Mesenchymal stem cell (in vitro differentiated cells and primary cell): ENCODE measurements around the gene TMEM11.
A peak's percentile ranks its signal among the peaks of the same experiment; 100 is the strongest.

Source experiments
- DNase-seq: peaks from one replicate; pipeline ENCODE4 v3.0.0-alpha.2; 2013
- H2AFZ ChIP-seq: one replicate; pipeline ENCODE4 v1.6.1; 2013; ENCODE audit warnings: low read depth, mild to moderate bottlenecking, control low read depth, inconsistent platforms, low read length, moderate library complexity
- H2AK5ac ChIP-seq: 2 replicates; pipeline ENCODE4 v1.6.1; 2013; ENCODE audit warnings: low read length, moderate library complexity, mild to moderate bottlenecking, inconsistent platforms; ENCODE audit not compliant: severe bottlenecking
- H2BK120ac ChIP-seq: one replicate; pipeline ENCODE4 v1.6.1; 2013; ENCODE audit warnings: low read depth, mild to moderate bottlenecking, inconsistent platforms, low read length, moderate library complexity
- H2BK12ac ChIP-seq, 2 experiments: one replicate each; pipeline ENCODE4 v1.6.1; 2013; ENCODE audit warnings: inconsistent platforms in 2 of 2, low read length in 2 of 2, mild to moderate bottlenecking in 2 of 2, moderate library complexity in 2 of 2, control low read depth in 1 of 2
- H2BK15ac ChIP-seq: one replicate; pipeline ENCODE4 v1.6.1; 2013; ENCODE audit warnings: mild to moderate bottlenecking, low read depth, inconsistent platforms; ENCODE audit not compliant: poor library complexity, severe bottlenecking
- H2BK5ac ChIP-seq: 2 replicates; pipeline ENCODE4 v1.6.1; 2013; ENCODE audit warnings: low read depth, mild to moderate bottlenecking, low read length, control low read depth, inconsistent platforms; ENCODE audit not compliant: poor library complexity, severe bottlenecking
- H3K14ac ChIP-seq, 2 experiments: one replicate each; pipeline ENCODE4 v1.6.1; 2013; ENCODE audit warnings: inconsistent platforms in 2 of 2, low read length in 2 of 2, control low read depth in 1 of 2, mild to moderate bottlenecking in 1 of 2, moderate library complexity in 1 of 2
- H3K18ac ChIP-seq, 2 experiments: one replicate each; pipeline ENCODE4 v1.6.1; 2013; ENCODE audit warnings: inconsistent platforms in 2 of 2, low read length in 2 of 2, control low read depth in 1 of 2, low read depth in 1 of 2, mild to moderate bottlenecking in 1 of 2
- H3K23ac ChIP-seq, 2 experiments: one replicate each; pipeline ENCODE4 v1.6.1; 2013; ENCODE audit warnings: inconsistent platforms in 2 of 2, low read length in 2 of 2, mild to moderate bottlenecking in 2 of 2, moderate library complexity in 2 of 2, control low read depth in 1 of 2
- H3K27ac ChIP-seq: 2 replicates; pipeline ENCODE4 v1.5.1; 2013; ENCODE audit warnings: mild to moderate bottlenecking, moderate library complexity, low read length, control low read depth, inconsistent platforms; ENCODE audit not compliant: poor library complexity, severe bottlenecking
- H3K27me3 ChIP-seq, 2 experiments: 2 replicates each; pipeline versions ENCODE4 v1.6.1 to v1.7.0; 2013; ENCODE audit warnings: low read length in 2 of 2, mild to moderate bottlenecking in 2 of 2, moderate library complexity in 2 of 2, control low read depth in 1 of 2, inconsistent platforms in 1 of 2; ENCODE audit not compliant: control insufficient read depth in 1 of 2, insufficient read depth in 1 of 2
- H3K36me3 ChIP-seq, 2 experiments: 2 replicates each; pipeline versions ENCODE4 v1.6.1 to v1.7.0; 2013; ENCODE audit warnings: low read length in 2 of 2, control low read depth in 1 of 2, inconsistent platforms in 1 of 2, low read depth in 1 of 2, mild to moderate bottlenecking in 1 of 2; ENCODE audit not compliant: insufficient read depth in 2 of 2, control insufficient read depth in 1 of 2
- H3K4ac ChIP-seq, 2 experiments: one replicate each; pipeline ENCODE4 v1.6.1; 2013; ENCODE audit warnings: inconsistent platforms in 2 of 2, low read length in 2 of 2, mild to moderate bottlenecking in 2 of 2, moderate library complexity in 2 of 2, control low read depth in 1 of 2, low read depth in 1 of 2
- H3K4me1 ChIP-seq: 2 replicates; pipeline ENCODE4 v1.6.1; 2013; ENCODE audit warnings: low read depth, low read length, control low read depth; ENCODE audit not compliant: control insufficient read depth, insufficient read depth
- H3K4me2 ChIP-seq: 2 replicates; pipeline ENCODE4 v1.6.1; 2013; ENCODE audit warnings: low read length, mild to moderate bottlenecking, inconsistent platforms; ENCODE audit not compliant: poor library complexity, severe bottlenecking
- H3K4me3 ChIP-seq, 2 experiments: 2 replicates each; pipeline versions ENCODE4 v1.5.1 to v1.7.0; 2013; ENCODE audit warnings: low read length in 2 of 2, mild to moderate bottlenecking in 2 of 2, control low read depth in 1 of 2, low read depth in 1 of 2; ENCODE audit not compliant: insufficient read depth in 1 of 2
- H3K79me1 ChIP-seq: replicated peaks from 2 replicates; pipeline ENCODE4 v1.6.1; 2013; ENCODE audit warnings: mild to moderate bottlenecking, control low read depth, low read length, inconsistent platforms; ENCODE audit not compliant: poor library complexity, severe bottlenecking
- H3K9ac ChIP-seq: 2 replicates; pipeline ENCODE4 v1.7.0; 2013; ENCODE audit warnings: mild to moderate bottlenecking, low read length, moderate library complexity
- H3K9me3 ChIP-seq: 2 replicates; pipeline ENCODE4 v1.7.0; 2013; ENCODE audit warnings: mild to moderate bottlenecking, low read length; ENCODE audit not compliant: control insufficient read depth
- H4K8ac ChIP-seq: one replicate; pipeline ENCODE4 v1.6.1; 2013; ENCODE audit warnings: inconsistent platforms, mild to moderate bottlenecking, low read length, moderate library complexity
- H4K91ac ChIP-seq: one replicate; pipeline ENCODE4 v1.6.1; 2013; ENCODE audit warnings: mild to moderate bottlenecking, low read length, inconsistent platforms
- WGBS: methylation state at CpG from one replicate; pipeline ENCODE4 v1.1.7; 2013; ENCODE audit warnings: mixed read lengths; 5-methylcytosine and 5-hydroxymethylcytosine counted together

TMEM11 gene

DNA sequence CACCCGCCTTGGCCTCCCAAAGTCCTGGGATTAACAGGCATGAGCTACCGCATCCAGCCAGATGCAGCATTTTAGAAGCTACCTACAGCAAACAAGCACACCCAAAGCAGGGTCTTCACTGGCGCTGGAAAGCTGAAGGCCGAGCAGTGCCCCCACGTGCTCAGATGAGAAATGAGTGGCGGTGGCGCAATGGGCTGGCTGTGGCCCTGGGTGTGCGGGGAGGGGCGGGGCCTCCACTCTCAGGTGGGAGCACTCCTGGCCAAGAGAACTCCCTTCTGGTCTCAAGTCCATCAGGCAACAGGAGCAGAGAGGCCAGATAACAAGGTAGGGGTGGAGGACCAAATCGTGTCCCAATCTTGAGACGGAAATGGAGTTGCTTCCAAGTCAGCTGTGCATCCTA, 12.1 kb downstream of the TMEM11 start:
- no peak overlapping the region for H4K8ac ChIP-seq
- no peak overlapping the region for H2AFZ ChIP-seq
- H3K27ac ChIP-seq: no peak overlapping the region
- no peak overlapping the region for H3K4me3 ChIP-seq
- no peak overlapping the region for H2BK120ac ChIP-seq
- H3K14ac ChIP-seq: no peak overlapping the region
- no peak overlapping the region for H2BK15ac ChIP-seq
- H3K36me3 ChIP-seq: peaks cover 27 to 55% of the 10 kb centered on the region in 2 experiments
- no peaks in the 10 kb centered on the region for H3K9me3 ChIP-seq
- H4K91ac ChIP-seq: no peak overlapping the region
- H3K9ac ChIP-seq: no peak overlapping the region
- H2BK5ac ChIP-seq: no peak overlapping the region
- no peak overlapping the region for H2AK5ac ChIP-seq
- no peaks in the 10 kb centered on the region for H3K27me3 ChIP-seq
- peaks cover 26% of the 10 kb centered on the region for H3K79me1 ChIP-seq
- DNase-seq: no peak
- 93% methylated on average over 11 of the region's 11 CpGs for WGBS
- H3K4ac ChIP-seq: no peak overlapping the region
- no peak overlapping the region for H3K4me2 ChIP-seq
- H3K23ac ChIP-seq: no peak overlapping the region
- no peak overlapping the region for H3K18ac ChIP-seq
- no peak overlapping the region for H2BK12ac ChIP-seq
- peaks cover 16% of the 10 kb centered on the region for H3K4me1 ChIP-seq

- Histone ChIP-seq H3K4me2 (no peak overlapping the region), H2BK12ac (no peak overlapping the region)
- DNase-seq: no peak
Observed at GRCh38 chr17:21201298-21201595, 12.7 kb downstream of the TMEM11 start.

GRCh38 chr17:21200590-21201297, 13.2 kb downstream of the TMEM11 start:
- no peaks in the 10 kb centered on the region for H3K9me3 ChIP-seq
- H3K18ac ChIP-seq: no peak overlapping the region
- H3K4me3 ChIP-seq: no peak overlapping the region
- no peak overlapping the region for H4K8ac ChIP-seq
- peaks cover 35 to 65% of the 10 kb centered on the region in 2 experiments for H3K36me3 ChIP-seq
- no peak overlapping the region for H3K9ac ChIP-seq
- peaks cover 35% of the 10 kb centered on the region for H3K79me1 ChIP-seq
- no peak for DNase-seq
- no peak overlapping the region for H3K23ac ChIP-seq
- no peak overlapping the region for H3K14ac ChIP-seq
- H3K4ac ChIP-seq: no peak overlapping the region
- no peak overlapping the region for H2AFZ ChIP-seq
- 96% methylated on average over 15 of the region's 15 CpGs for WGBS
- H4K91ac ChIP-seq: peak overlapping the region; percentile 21
- no peak overlapping the region for H3K27ac ChIP-seq
- H2AK5ac ChIP-seq: no peak overlapping the region
- H3K27me3 ChIP-seq: no peaks in the 10 kb centered on the region
- H2BK120ac ChIP-seq: no peak overlapping the region
- no peak overlapping the region for H2BK15ac ChIP-seq
- H2BK12ac ChIP-seq: no peak overlapping the region
- peaks cover 13% of the 10 kb centered on the region for H3K4me1 ChIP-seq
- no peak overlapping the region for H3K4me2 ChIP-seq
- no peak overlapping the region for H2BK5ac ChIP-seq

More at GRCh38 chr17:21201298-21201595, 12.7 kb downstream of the TMEM11 start:
- Histone ChIP-seq H3K18ac (no peak overlapping the region), H2AFZ (no peak overlapping the region), H2BK120ac (no peak overlapping the region), H3K4ac (no peak overlapping the region), H3K23ac (no peak overlapping the region), H3K36me3 (peaks cover 30 to 60% of the 10 kb centered on the region in 2 experiments), H2BK15ac (no peak overlapping the region), H2BK5ac (no peak overlapping the region), H4K8ac (no peak overlapping the region), H3K79me1 (peaks cover 31% of the 10 kb centered on the region), H3K14ac (no peak overlapping the region), H3K9me3 (no peaks in the 10 kb centered on the region), H3K27ac (no peak overlapping the region), H3K4me3 (no peak overlapping the region), H2AK5ac (no peak overlapping the region), H3K4me1 (peaks cover 16% of the 10 kb centered on the region), H3K27me3 (no peaks in the 10 kb centered on the region), H4K91ac (no peak overlapping the region), H3K9ac (no peak overlapping the region)
- WGBS: 96% methylated on average over 4 of the region's 5 CpGs

DNA sequence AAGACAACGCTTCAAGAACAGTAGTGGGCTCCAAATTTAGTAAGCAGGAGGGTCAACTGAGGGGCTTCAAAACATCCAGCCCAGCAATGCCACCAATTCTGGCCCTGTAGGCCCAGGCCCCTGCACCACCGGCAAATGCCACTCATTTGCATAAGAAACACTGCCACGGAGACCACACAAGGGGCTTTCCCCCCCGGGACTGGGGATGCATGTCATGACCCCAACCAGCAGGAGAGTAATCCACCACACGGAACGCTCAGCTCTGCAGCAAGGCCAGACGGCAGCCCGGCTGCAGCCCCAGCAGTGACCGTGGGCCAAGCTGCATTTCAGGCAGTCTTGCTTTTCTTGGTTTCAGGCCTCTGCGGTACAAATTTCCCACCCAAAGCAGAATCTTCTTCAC, 14.1 kb downstream of the TMEM11 start:
- no peak overlapping the region for H2BK15ac ChIP-seq
- no peak overlapping the region for H3K4me3 ChIP-seq
- no peak overlapping the region for H4K8ac ChIP-seq
- H3K79me1 ChIP-seq: peaks cover 36% of the 10 kb centered on the region
- H3K23ac ChIP-seq: no peak overlapping the region
- no peaks in the 10 kb centered on the region for H3K9me3 ChIP-seq
- H3K4me1 ChIP-seq: peaks cover 11% of the 10 kb centered on the region
- H3K4ac ChIP-seq: no peak overlapping the region
- no peak overlapping the region for H2BK5ac ChIP-seq
- H2BK120ac ChIP-seq: no peak overlapping the region
- no peak overlapping the region for H2AFZ ChIP-seq
- H2AK5ac ChIP-seq: no peak overlapping the region
- H3K27me3 ChIP-seq: no peaks in the 10 kb centered on the region
- no peak overlapping the region for H3K18ac ChIP-seq
- WGBS: 78% methylated on average over 10 of the region's 10 CpGs
- H3K36me3 ChIP-seq: peaks cover 39 to 64% of the 10 kb centered on the region in 2 experiments
- no peak overlapping the region for H4K91ac ChIP-seq
- H3K14ac ChIP-seq: no peak overlapping the region
- DNase-seq: no peak
- H2BK12ac ChIP-seq: no peak overlapping the region
- H3K27ac ChIP-seq: no peak overlapping the region
- no peak overlapping the region for H3K4me2 ChIP-seq
- peak overlapping the region; percentile 29 for H3K9ac ChIP-seq
